Heart left ventricle (tissue), 13 donors: ENCODE data around the gene SH2D1B.

ENCODE experiments used
- CTCF ChIP-seq, 12 donors: fragments of 200-600 bp; sonication (generic) in 4 of 12; IDR thresholded peaks; one replicate each; pipeline versions ENCODE4 v1.5.0 to v1.8.0; 2018 to 2022; ENCODE audit warnings: antibody characterized with exemption in 12 of 12, mild to moderate bottlenecking in 5 of 12
- POLR2A ChIP-seq, 2 donors: fragments of 450-650 bp; IDR thresholded peaks; one replicate each; pipeline ENCODE4 v1.6.1; 2017; ENCODE audit warnings: antibody characterized with exemption in 2 of 2, mild to moderate bottlenecking in 2 of 2, moderate library complexity in 2 of 2
- donor health status: ischemic (EF 13 %, LVEDD 7.1; RV severe dilation, severe dysfunction).
- donor health status: DM: no; HTN: yes; CAD: no.
- donor health status: DM: no; HTN: no; CAD: no.
- donor health status: ischemic (EF 25% LVEDD 6.9; RV normal size, moderate dysfunction).
- donor health status: ischemic (EF 25% LVEDD 5.7; RV mildly dilated, moderate dysfunction).
- donor health status: ischemic (EF 35%, LVEDD 5.7; RV mildly dilated, moderate dysfunction).
- donor health status: nonischemic (EF 11% LVEDD 7.7; RV severe dilation, severe dysfunction).
- donor health status: DM: yes; HTN: yes; CAD: no.
- donor health status: PGD.
- donor health status: ischemic (EF 29% LVEDD 5.4; RV normal size, mild dysfunction).
- donor health status: nonischemic (EF 23%, LVEDD 6.1; RV moderate dilation, normal function).

- TF ChIP-seq CTCF (IDR thresholded peaks at IDR 0.05) (no peak), POLR2A (IDR thresholded peaks at IDR 0.05) (no peak)
These were observed 35.0 kb upstream of the SH2D1B start for GRCh38 chr1:162446946-162447345.
